Islet precursor cell (in vitro differentiated cells): ENCODE results near the gene SMIM23.
"Not testable (repeated sequence)": the region's sequence is repeated elsewhere in the genome, so short reads cannot be mapped to it uniquely, and the experiment has no call there.

ENCODE experiments used
- DNase-seq: peaks from one replicate; pipeline ENCODE4 v3.0.0-alpha.2; 2018

Gene SMIM23

DNA sequence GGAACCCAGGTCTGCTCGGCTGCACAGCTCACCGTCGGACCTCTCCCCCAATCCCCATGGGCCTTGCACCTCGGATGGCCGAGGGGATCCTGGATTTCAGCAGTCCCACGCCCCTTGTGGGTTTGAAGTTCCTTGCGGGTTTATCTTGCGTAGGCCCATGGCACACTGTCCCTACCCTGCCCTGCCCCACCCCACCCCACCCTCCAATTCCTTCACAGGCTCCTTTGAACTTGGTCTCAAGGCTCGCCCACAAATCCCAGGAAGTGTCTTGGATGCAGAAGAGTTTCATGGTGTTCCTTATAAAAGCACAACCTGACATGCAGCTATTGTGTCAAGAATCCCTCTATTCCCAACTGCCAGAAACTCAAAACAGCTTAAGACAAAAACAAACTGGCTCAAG lies 11.2 kb upstream of the SMIM23 start:
- DNase-seq = no peak

DNA sequence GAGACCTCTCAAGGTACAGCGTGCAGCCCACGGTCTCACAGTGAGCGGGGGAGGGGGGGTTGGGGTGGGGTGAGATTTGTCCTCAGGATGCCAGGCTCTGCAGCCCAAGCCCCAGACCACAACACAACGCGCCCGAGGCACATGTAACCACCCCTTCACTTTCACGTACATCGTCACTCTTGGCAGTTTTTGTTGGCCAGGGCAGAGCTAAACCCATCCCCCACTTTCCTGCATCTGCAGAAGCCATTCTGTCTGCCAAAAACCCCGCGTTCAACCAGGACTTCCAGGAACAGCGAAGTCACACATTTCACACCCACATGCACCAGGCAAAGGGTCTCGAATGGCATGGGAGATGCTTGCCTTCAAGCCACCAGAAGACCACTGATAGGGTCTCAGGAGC lies 9.4 kb upstream of the SMIM23 start:
- DNase-seq = no peak

DNA sequence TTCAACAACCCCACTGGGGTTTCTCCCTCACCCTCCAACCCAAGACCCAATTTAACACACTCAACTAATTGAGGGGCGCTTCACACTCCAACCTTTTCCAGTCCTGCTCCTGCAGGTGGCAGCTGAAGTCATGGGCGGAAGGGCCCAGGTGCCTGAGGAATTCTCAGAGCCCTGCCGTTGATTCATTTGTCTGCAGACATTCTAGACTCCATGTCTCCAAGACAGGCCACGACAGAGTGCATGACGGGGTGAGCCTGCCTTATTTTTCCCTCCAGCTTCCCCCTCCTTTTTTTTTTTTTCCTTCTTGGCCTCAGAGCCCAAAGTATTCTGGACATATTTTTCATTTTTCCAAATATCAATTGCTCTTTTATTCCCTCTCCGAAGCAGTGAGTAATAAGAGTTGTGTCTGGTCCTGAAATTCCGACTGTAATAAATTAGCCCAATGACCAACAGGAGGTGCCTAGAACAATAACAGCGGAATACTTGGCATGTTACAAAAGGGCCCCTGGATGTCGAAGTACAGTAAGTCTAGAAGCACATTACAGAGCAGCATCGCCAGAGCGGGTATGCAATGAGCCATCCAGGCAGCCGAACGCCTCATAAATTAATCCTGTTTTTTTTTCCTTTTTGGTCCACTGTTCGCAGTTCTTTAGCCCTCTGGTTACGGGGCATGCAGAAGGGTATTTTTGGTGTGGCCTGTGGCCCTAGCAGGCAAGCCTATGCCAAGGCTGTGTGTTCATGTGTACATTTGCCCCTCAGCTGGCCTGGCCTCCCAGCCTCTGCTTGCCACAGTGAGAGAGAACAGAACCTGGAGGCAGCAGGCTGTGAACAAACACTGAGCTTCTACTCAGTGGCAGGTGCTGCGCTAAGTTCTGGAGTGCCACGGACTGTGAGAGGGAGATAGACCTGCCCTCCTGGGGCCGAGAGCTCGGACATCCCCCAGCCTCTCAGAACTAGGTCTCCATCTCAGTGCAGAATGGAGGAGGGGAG lies 8.6 kb upstream of the SMIM23 start:
- no peak for DNase-seq

DNA sequence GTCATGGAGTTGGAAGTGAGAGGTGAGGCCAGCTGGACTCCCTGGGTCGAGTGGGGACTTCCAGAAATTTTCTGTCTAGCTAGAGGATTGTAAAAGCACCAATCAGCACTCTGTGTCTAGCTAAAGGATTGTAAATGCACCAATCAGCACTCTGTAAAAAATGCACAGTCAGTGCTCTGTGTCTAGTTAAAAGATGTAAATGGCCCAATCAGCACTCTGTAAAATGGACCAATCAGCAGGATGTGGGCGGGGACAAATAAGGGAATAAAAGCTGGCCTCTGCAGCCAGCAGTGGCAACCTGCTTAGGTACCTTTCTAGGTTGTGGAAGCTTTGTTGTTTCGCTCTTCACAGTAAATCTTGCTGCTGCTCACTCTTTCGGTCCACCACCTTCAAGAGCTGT lies 3.9 kb upstream of the SMIM23 start:
- not testable (repeated sequence) for DNase-seq

DNA sequence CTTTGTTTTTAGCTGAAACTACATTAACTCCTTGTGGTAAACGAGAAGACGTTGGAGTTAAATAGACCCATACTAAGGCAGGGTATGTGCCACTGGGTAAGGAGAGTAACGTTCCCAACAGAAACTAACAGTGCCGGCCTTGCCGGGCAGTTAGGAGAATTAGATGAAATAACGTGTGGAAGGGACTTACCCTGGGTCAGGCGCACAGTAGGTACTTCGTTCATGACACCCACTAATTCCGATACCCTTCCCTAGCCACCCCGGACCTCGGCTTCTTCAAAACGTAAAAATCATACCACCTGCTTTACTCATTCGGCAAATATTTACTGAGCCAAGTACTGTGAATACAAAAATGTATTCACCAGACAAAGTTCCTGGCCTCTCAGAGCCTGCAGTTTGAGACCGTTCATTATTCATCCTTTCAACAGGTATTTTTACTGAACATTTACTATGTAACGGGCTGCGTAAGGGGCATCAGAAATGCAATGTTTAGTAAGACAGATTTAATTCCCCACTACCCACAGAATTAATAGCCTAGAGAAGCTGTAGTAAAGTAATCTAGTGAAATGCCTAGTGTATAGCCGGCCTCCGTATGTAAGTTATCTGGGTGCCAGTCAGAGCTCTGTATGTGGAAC lies 3.2 kb upstream of the SMIM23 start:
- no peak for DNase-seq

DNA sequence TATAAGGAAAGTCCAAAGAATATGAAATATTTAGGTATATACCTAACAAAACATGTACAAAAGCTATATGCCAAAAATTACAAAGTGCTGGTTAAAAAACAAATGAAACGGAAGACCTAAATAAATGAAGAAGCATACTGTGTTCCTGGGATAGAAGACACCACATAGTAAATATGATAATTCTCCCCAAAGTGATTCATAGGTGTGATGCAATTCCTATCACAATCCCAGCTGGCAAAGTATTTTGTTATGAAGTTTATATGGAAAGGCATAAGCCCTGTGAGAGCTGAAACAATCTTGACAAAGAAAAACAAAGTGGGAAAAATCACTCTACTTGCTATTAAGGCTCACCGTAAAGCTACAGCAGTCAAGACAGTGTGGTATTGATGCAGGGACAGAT lies 2.6 kb upstream of the SMIM23 start:
- DNase-seq = no peak

DNA sequence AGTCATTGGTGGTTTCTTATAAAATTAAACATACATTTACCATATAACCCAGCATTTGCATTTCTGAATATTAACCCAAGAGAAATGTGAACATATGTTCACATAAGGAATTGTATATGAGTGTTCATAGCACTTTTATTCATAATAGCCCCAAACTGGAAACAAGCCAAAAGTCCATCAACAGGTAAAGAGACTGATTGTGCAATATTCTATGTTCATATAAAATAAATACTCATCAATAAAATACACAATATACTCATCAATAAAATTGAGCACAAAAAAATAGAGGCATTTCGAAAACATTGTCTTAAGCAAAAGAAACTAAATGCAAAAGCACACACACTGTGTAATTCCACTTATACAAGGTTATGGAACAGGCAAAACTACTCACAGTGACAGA lies 3.7 kb downstream of the SMIM23 start:
- DNase-seq = no peak

DNA sequence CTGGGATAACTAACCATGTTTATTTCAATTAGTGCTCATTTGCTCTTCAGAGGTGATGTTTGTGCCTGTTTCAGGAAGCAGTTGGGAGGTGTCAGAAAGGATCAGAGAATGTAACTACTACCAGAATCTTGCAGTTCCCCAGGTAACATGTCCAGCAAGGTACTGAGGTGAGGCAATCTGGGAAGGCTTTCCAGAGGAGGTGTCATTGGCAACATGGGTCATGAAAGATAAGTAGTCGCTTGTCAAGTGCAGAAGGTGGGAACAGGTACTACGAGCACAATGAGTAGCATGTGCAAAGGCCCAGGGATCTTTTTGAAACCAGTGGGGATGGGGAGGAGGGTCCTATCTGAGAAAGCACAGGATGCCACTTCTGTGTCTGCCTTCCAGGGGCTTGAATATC lies 4.8 kb downstream of the SMIM23 start:
- DNase-seq = no peak

DNA sequence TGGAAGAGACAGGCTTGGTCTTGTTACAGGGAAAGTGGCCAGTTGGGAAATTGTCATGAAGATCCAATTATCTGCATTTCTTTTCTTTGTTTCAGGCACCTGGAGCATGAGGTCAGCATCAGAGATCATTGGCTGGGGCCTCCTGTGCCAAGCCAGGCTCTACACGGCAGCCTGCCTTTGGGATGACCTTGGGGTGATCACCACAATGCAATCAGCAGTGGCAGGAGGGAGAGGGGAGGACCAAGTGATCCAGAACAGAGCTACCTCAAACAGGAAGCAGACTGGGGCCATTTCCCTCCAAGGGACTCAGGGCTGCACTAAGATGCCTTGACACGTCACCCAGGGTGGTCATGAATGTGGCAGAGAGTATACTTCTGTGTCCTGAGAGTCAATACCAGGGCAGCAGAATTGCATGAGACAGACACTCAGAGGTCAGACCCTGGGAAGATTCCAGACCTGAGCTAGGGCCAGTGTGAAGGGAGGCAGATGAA lies 8.9 kb downstream of the SMIM23 start:
- DNase-seq = no peak

DNA sequence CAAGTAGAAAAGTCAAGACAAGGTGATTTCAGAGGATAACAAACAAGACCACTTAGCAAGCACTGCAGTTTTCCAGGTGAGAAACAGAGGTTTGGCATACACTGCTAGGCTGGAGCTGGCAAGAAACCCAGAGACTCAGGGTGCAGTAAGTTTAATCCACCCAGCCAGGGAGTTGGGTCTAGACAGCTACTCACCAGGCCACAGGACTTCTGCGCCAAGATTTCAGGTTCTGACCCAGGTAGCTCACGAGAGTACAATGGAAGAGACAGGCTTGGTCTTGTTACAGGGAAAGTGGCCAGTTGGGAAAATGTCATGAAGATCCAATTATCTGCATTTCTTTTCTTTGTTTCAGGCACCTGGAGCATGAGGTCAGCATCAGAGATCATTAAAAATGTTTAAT lies 9.8 kb downstream of the SMIM23 start:
- DNase-seq = no peak

DNA sequence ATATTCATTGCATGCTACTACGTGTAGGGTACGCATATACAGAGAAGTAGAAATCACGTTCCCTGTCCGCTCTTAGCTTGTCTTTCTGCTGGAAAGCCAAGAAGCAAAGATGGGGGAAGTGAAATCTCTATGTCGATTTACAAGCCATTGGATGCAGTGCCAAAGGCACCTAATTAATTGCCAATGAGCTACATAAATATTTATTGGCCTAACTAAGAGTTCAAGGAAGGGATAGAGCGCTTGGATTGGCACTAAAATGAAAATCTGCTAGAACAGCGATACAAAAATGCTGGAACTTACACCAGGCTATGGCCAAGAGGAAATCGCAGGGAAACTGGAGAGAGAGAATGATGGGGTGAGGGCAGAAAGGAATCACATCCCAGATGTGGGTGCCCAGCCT lies 10.8 kb downstream of the SMIM23 start:
- no peak for DNase-seq

DNA sequence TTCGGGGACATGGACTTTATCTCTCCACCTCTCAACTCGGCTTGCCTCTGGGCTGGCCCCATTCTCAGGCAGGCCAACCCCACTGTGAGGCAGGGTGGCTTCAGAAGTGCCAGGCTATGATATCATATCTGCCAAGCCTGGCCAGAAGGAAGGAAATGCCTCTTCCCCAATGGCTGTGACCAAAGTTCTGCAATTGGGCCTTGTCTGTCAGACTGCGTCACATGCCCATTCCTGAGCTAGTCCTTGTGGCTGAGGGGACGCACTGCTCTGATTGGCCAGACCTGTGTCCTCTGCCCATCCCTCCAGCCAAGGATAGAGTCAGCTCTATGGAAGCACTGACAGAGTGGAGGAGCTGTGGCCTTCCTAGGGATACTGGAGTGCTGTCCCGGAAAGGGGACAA lies 11.9 kb downstream of the SMIM23 start:
- no peak for DNase-seq

DNA sequence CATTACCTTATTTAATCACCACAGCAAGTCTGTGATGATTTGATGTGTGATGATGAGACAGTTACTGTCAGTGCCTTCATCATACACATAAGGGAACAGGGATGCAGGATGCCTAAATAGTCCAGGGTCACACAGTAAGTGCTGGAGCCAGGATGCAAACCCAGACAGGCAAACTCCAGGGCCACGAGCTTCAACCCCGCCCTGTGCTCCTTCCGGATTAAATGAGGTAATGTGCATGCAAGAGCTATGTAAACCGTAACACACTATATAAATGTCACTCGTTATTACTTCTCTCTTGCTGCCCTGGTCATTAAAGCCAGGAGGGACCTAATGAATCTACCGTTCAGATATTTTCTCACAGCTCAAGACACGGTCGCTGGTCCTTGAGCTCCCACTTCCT lies 12.8 kb downstream of the SMIM23 start:
- DNase-seq = no peak

DNA sequence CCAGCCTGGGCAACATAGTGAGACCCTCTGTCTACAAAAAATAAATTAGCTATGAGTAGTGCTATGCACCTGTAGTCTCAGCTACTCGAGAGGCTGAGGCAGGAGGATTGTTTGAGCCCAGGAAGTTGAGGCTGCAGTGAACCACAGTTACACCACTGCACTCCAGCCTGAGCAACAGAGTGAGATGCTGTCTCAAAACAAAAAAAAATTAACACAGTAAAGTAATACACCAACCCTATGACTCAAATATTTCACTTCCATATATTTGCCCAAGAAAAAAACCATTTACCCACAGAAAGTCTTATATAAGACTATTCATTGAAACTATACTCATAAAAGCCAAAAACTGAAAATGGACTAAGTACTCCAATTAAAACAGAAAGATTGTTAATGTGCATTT lies 16.2 kb downstream of the SMIM23 start:
- no peak for DNase-seq

DNA sequence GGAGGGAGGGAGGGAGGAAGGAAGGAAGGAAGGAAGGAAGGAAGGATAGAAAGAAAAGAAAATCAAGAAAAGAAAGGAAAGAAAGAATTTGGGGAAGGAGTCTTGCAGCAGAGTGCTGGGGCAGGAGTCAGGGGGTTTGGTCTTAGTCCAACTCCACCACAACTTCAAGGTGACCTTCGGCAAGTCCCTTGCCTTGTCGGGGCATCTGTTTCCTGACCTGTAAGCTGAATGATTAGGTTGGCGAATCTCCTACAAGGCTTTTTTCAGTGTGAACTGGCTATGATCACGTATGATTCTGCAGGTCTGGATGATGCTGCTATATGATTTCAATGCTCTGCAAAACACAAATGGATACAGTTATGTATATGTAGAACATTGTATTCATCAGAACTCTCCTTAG lies 20.1 kb downstream of the SMIM23 start:
- DNase-seq = no peak

DNA sequence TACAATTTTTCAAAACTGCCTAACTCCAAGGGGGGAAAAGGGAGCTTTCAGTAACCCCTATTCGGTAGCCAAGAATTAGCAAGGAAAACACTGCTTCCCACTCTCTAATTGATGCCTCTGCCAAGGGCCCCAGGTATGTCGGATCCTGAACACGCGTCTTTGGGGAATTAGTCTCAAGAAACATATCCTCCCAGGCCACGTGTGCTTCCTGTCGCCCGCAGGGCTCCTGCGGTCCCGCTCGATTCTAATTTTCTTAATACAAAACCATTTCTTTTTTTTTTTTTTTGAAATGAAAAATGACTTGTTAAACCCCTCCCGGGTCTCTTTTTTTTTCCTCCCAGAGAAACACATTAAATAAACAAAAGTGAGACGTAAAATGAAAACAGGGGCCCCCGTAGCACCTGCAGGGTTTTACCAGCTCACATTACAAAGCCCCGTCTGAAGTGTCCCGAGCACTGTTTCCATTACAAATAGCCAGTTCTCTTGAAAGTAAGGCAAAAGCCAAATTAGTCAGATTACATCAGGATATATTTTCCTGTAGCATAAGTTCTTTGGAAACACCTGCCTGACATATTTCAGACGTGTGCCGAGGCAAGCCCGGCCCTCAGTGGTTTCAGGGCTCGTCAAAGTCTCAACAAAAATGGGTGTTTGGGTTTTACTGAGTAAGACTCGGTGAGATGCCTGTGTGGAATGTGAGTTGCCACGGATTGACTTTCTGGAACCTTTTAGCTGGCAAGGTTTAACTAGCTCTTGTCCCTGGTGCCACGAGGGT lies 21.5 kb downstream of the SMIM23 start:
- no peak for DNase-seq

DNA sequence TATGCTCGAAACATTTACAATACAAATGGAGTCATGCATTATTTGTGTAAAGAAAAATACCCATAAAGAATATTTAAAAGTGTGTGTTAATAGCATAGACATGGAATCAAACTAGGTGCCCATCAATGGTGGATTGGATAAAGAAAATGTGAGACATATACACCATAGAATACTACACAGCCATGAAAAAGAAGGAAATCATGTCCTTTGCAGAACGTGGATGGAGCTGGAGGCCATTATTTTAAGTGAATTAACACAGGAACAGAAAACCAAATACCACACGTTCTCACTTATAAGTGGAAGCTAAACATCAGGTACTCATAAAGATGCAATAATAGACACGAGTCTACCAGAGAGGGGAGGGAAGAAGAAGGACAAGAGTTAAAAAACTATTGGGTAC lies 22.8 kb downstream of the SMIM23 start:
- no peak for DNase-seq

DNA sequence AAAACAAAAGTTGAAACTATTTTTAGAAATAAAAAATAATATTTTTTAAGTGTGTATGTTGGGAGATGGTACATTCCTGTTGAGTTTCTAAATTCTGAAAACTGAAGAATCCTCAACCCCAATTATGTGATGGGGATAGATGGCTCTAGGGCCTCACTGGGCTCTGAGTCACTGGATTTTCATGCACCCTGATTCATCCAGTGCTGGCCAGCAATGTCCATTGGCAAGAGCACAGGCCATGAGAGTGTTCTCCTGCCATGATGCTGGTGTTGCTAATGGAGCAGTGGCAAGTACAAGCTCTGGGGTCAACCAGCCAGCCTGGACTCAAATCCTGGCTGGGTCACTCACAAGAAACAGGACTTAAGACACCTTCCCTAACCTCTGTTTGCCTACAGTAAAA lies 23.3 kb downstream of the SMIM23 start:
- DNase-seq = no peak

DNA sequence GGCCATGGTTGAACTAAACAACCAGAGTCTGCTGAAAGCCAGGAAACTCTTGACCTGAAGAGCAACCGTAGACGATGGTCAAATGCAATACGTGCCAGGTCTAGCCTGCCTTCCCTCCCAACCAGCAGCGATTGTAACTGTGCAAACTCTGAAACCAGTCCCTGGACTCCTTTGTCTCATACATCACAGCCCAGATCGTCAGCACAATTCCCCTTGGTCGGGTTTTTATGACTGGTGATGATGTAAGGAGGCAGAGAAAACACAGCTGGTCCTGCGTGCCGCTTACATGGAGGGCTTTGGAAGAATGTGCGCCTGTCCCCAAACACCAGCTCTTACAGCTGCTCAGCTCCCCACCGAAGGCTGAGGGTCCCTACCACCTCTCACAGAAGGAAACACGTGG lies 24.6 kb downstream of the SMIM23 start:
- no peak for DNase-seq

DNA sequence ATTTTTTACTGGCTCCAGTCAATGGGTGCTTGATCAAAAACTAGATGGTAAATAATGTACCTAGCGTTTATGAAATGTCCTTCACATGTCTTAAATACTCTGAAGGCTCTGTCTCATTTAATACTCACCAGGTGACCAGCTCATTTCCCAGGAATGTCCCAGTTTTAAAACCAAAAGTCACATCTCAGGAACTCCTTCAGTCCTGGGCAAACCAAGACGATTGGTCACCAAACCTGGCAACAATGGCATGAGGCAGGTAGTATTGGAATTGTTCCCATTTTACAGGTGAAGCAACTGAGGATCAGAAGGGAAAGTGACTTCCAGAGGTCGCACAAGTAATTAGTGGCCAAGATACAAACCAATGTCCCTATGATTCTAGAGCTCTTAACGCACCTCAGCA lies 27.7 kb downstream of the SMIM23 start:
- DNase-seq = no peak

DNA sequence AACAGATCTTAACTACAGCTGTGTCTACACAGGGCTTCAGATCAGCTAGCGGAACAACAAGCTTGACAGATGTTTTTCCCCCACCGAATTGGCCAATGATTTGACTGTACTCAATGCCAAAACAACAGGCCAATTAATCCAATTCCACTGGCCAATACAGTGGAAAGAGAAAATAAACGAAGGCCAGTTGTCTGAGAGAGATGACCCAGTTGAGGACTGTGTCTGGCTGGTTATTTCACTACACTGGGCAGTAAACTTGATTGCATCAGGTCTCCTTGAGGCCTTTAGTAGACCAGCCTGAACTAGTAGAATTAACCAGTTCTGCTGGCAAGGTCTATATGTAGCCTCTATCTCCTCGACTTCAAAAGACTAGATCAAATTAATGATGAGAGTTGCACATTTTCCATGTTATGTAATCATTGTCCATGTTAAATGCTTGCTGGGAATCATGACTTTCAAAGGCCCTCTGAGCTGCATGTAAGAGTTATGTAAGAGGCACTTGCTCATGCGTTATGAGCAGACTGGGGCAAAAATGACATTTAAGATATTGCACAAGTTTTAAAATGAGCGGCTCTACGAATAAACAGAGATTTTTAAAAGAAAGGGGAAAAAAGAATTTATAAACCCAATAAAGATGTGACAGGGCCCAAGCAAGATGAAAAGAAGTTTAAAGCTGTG lies 28.3 kb downstream of the SMIM23 start:
- no peak for DNase-seq

DNA sequence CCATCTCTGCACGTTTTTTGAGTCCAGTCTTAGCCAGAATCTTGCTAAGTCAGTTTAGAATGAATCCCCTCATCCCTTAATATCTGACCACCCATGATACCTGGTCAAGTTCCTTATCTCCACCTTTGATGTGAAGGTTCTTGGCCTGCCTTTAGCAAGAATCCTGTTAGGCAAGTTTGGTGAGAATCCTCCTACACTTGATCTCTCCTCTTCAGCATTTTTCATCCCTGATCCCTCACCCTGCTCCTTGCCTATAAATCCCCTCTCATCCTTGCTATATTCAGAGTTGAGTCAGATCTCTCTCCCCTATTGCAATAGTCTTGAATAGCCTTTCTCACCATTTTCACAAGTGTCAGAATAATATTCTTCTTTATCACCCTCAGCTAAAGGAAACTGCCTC lies 31.0 kb downstream of the SMIM23 start:
- no peak for DNase-seq

DNA sequence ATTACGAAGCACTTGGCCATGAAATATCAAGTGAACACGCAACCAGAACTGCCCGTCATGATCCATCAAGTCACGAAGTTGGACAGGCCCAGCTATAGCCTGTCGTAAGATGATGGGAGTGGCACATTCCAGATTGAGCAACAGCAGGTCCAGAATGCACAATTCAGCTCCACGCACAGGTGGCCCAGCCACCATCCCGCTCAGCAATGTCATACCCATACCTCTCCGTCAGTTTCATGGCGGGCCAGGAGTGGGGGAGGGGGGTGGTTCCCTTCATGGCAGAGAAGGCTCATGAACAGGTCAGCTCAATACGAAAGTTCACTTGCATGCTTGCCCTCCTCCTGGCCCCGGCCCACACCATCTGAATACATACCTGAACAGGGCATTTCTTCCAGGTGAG lies 34.9 kb downstream of the SMIM23 start:
- DNase-seq = no peak
